Rectal smooth muscle tissue (tissue), 1 donor: ENCODE measurements around the gene MINAR2.

Experiments
- H3K27ac ChIP-seq: one replicate; pipeline ENCODE4 v1.7.0; 2013; ENCODE audit warnings: low read depth, low read length, inconsistent platforms
- H3K27me3 ChIP-seq: one replicate; pipeline ENCODE4 v1.7.0; 2013; ENCODE audit warnings: low read length; ENCODE audit not compliant: control insufficient read depth, insufficient read depth
- H3K36me3 ChIP-seq: one replicate; pipeline ENCODE4 v1.7.0; 2013; ENCODE audit warnings: low read length; ENCODE audit not compliant: control insufficient read depth, insufficient read depth
- H3K4me1 ChIP-seq: one replicate; pipeline ENCODE4 v1.7.0; 2013; ENCODE audit warnings: low read length; ENCODE audit not compliant: control insufficient read depth, insufficient read depth
- H3K4me3 ChIP-seq: one replicate; pipeline ENCODE4 v1.7.0; 2013; ENCODE audit warnings: low read length
- H3K9ac ChIP-seq: one replicate; pipeline ENCODE4 v1.7.0; 2013; ENCODE audit warnings: low read length

The MINAR2 gene

GRCh38 chr5:129748913-129749880, 1.3 kb downstream of the MINAR2 start:
- no peak overlapping the region for H3K4me3 ChIP-seq
- no peaks in the 10 kb centered on the region for H3K4me1 ChIP-seq

GRCh38 chr5:129760636-129761325, 12.9 kb downstream of the MINAR2 start:
- no peaks in the 10 kb centered on the region for H3K4me1 ChIP-seq
- no peak overlapping the region for H3K9ac ChIP-seq
- H3K4me3 ChIP-seq, result no peak overlapping the region
- no peak overlapping the region for H3K27ac ChIP-seq
- no peaks in the 10 kb centered on the region for H3K36me3 ChIP-seq
- no peaks in the 10 kb centered on the region for H3K27me3 ChIP-seq

More at GRCh38 chr5:129748913-129749880, 1.3 kb downstream of the MINAR2 start:
- Histone ChIP-seq H3K36me3 (no peaks in the 10 kb centered on the region), H3K27ac (no peak overlapping the region), H3K27me3 (no peaks in the 10 kb centered on the region), H3K9ac (no peak overlapping the region)

- Histone ChIP-seq H3K36me3 (no peaks in the 10 kb centered on the region), H3K27ac (no peak overlapping the region), H3K27me3 (no peaks in the 10 kb centered on the region), H3K4me1 (no peaks in the 10 kb centered on the region), H3K9ac (no peak overlapping the region), H3K4me3 (no peak overlapping the region)
Observed at GRCh38 chr5:129763651-129764050, 15.8 kb downstream of the MINAR2 start.

GRCh38 chr5:129766798-129767197, 18.9 kb downstream of the MINAR2 start:
- H3K36me3 ChIP-seq, result no peaks in the 10 kb centered on the region
- no peaks in the 10 kb centered on the region for H3K4me1 ChIP-seq
- no peak overlapping the region for H3K4me3 ChIP-seq
- no peak overlapping the region for H3K27ac ChIP-seq
- no peak overlapping the region for H3K9ac ChIP-seq
- H3K27me3 ChIP-seq, result no peaks in the 10 kb centered on the region

GRCh38 chr5:129767927-129768380, 20.1 kb downstream of the MINAR2 start:
- H3K4me1 ChIP-seq, result no peaks in the 10 kb centered on the region
- H3K4me3 ChIP-seq, result no peak overlapping the region
- no peaks in the 10 kb centered on the region for H3K27me3 ChIP-seq
- no peak overlapping the region for H3K27ac ChIP-seq
- no peaks in the 10 kb centered on the region for H3K36me3 ChIP-seq
- no peak overlapping the region for H3K9ac ChIP-seq

- no peak overlapping the region for H3K27ac ChIP-seq
- H3K36me3 ChIP-seq, result no peaks in the 10 kb centered on the region
- no peaks in the 10 kb centered on the region for H3K27me3 ChIP-seq
- H3K9ac ChIP-seq, result no peak overlapping the region
- H3K4me1 ChIP-seq, result no peaks in the 10 kb centered on the region
- H3K4me3 ChIP-seq, result no peak overlapping the region
Observed at GRCh38 chr5:129768735-129769134, 20.8 kb downstream of the MINAR2 start.

GRCh38 chr5:129770024-129770820, 22.3 kb downstream of the MINAR2 start:
- H3K9ac ChIP-seq, result no peak overlapping the region
- H3K36me3 ChIP-seq, result no peaks in the 10 kb centered on the region

GRCh38 chr5:129771058-129771838, 23.4 kb downstream of the MINAR2 start:
- Histone ChIP-seq H3K9ac (no peak overlapping the region), H3K4me1 (no peaks in the 10 kb centered on the region), H3K27me3 (no peaks in the 10 kb centered on the region), H3K27ac (no peak overlapping the region), H3K4me3 (no peak overlapping the region), H3K36me3 (no peaks in the 10 kb centered on the region)

More at GRCh38 chr5:129770024-129770820, 22.3 kb downstream of the MINAR2 start:
- Histone ChIP-seq H3K4me1 (no peaks in the 10 kb centered on the region), H3K27me3 (no peaks in the 10 kb centered on the region), H3K4me3 (no peak overlapping the region), H3K27ac (no peak overlapping the region)

GRCh38 chr5:129773376-129773775, 25.5 kb downstream of the MINAR2 start:
- Histone ChIP-seq H3K4me1 (no peaks in the 10 kb centered on the region), H3K27ac (no peak overlapping the region), H3K9ac (no peak overlapping the region), H3K4me3 (no peak overlapping the region), H3K36me3 (no peaks in the 10 kb centered on the region), H3K27me3 (no peaks in the 10 kb centered on the region)

- Histone ChIP-seq H3K4me3 (no peak overlapping the region), H3K27me3 (no peaks in the 10 kb centered on the region), H3K36me3 (no peaks in the 10 kb centered on the region), H3K4me1 (no peaks in the 10 kb centered on the region), H3K9ac (no peak overlapping the region), H3K27ac (no peak overlapping the region)
Observed at GRCh38 chr5:129781594-129781993, 33.7 kb downstream of the MINAR2 start.

GRCh38 chr5:129803403-129803802, 55.5 kb downstream of the MINAR2 start:
- H3K27me3 ChIP-seq, result no peaks in the 10 kb centered on the region
- no peak overlapping the region for H3K4me3 ChIP-seq
- H3K27ac ChIP-seq, result no peak overlapping the region
- H3K4me1 ChIP-seq, result no peaks in the 10 kb centered on the region
- no peaks in the 10 kb centered on the region for H3K36me3 ChIP-seq
- H3K9ac ChIP-seq, result no peak overlapping the region
